Omental fat pad (tissue), 4 donors: ENCODE measurements around the gene NKG7. TPM values are rescaled to one million over a fixed set of nuclear protein-coding genes. Genes with fewer than 3 reads are reported as not detected.

Experiments
- ATAC-seq: fragments of 150-250 bp; one replicate; pipeline ENCODE4 v1.9.1; 2016; ENCODE audit warnings: mild to moderate bottlenecking, moderate library complexity; ENCODE audit not compliant: low FRiP score
- DNase-seq: peaks from one replicate; pipeline ENCODE4 v3.0.0-alpha.2; 2019; ENCODE audit warnings: low spot score
- CTCF ChIP-seq, 3 donors: fragments of 450-650 bp; IDR thresholded peaks; one replicate each; pipeline ENCODE4 v1.5.1; 2016 to 2017; ENCODE audit warnings: antibody characterized with exemption in 3 of 3, mild to moderate bottlenecking in 3 of 3, moderate library complexity in 2 of 3
- total RNA-seq, 4 donors: library from RNA; depleted of rRNA; stranded (reverse); fragments of >200 nt; gene quantifications; one replicate each; pipeline ENCODE4 v1.1.0, GENCODE V29; 2016

Gene NKG7
- total RNA-seq, 4 donors from 2014 or later = 0.56 to 4.0 (median 2.6) TPM; not detected in 1

- DNase-seq (no peak), ATAC-seq (no peak)
- no peak for TF ChIP-seq CTCF (IDR thresholded peaks at IDR 0.05)
Measured at GRCh38 chr19:51339313-51339686, 33.2 kb downstream of the NKG7 start.

GRCh38 chr19:51338563-51339312, 33.7 kb downstream of the NKG7 start:
- peak; percentile 68 for DNase-seq
- peak in 1 of 3 donors; percentile 2 for TF ChIP-seq CTCF (IDR thresholded peaks at IDR 0.05)
- peak; percentile 69 for ATAC-seq

GRCh38 chr19:51337861-51338562, 34.4 kb downstream of the NKG7 start:
- TF ChIP-seq CTCF (IDR thresholded peaks at IDR 0.05) = no peak
- ATAC-seq (no peak), DNase-seq (no peak)

- ATAC-seq (no peak), DNase-seq (no peak)
- TF ChIP-seq CTCF (IDR thresholded peaks at IDR 0.05) = no peak
Measured at GRCh38 chr19:51337141-51337860, 35.2 kb downstream of the NKG7 start.

GRCh38 chr19:51333836-51334460, 38.5 kb downstream of the NKG7 start:
- DNase-seq (no peak), ATAC-seq (no peak)
- no peak for TF ChIP-seq CTCF (IDR thresholded peaks at IDR 0.05)

GRCh38 chr19:51331716-51332115, 40.7 kb downstream of the NKG7 start:
- no peak for TF ChIP-seq CTCF (IDR thresholded peaks at IDR 0.05)
- ATAC-seq (no peak), DNase-seq (no peak)
